A549 (cell line): ENCODE results near the gene C2CD2.

Experiments
- SMC3 ChIP-seq: fragments of >200 bp; sonication (Bioruptor Twin); formaldehyde crosslinking; IDR thresholded peaks from 3 replicates; pipeline ENCODE4 v1.6.1; 2018; ENCODE audit warnings: inconsistent platforms
- TF ChIP-seq, protein P1 (sequence below): fragments of 200-600 bp; sonication (generic); IDR thresholded peaks from 2 replicates; pipeline ENCODE4 v1.6.1; 2016; ENCODE audit warnings: antibody characterized with exemption, mild to moderate bottlenecking, moderate library complexity

DNA sequence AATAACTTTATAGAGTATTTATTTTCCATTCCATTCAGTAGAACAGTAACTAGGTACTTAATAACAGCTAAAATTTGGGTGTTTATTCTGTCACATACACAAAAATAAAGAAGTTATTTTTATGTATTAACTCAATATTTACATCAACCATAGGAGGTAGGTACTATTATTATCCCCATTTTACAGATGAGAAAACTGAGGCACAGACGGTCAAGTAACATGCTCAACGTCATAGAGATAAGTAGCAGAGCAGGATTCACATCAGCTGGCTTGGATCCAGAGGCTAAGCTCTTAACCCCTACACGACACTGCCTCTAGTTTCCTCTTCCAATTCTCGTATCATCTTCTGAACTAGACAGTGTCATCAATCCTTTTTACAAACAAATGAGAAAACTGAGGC, 47.1 kb upstream of the C2CD2 start:
- no peak for TF ChIP-seq SMC3
- TF ChIP-seq, protein P1, sequence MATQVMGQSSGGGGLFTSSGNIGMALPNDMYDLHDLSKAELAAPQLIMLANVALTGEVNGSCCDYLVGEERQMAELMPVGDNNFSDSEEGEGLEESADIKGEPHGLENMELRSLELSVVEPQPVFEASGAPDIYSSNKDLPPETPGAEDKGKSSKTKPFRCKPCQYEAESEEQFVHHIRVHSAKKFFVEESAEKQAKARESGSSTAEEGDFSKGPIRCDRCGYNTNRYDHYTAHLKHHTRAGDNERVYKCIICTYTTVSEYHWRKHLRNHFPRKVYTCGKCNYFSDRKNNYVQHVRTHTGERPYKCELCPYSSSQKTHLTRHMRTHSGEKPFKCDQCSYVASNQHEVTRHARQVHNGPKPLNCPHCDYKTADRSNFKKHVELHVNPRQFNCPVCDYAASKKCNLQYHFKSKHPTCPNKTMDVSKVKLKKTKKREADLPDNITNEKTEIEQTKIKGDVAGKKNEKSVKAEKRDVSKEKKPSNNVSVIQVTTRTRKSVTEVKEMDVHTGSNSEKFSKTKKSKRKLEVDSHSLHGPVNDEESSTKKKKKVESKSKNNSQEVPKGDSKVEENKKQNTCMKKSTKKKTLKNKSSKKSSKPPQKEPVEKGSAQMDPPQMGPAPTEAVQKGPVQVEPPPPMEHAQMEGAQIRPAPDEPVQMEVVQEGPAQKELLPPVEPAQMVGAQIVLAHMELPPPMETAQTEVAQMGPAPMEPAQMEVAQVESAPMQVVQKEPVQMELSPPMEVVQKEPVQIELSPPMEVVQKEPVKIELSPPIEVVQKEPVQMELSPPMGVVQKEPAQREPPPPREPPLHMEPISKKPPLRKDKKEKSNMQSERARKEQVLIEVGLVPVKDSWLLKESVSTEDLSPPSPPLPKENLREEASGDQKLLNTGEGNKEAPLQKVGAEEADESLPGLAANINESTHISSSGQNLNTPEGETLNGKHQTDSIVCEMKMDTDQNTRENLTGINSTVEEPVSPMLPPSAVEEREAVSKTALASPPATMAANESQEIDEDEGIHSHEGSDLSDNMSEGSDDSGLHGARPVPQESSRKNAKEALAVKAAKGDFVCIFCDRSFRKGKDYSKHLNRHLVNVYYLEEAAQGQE: no peak
